HT-29 (cell line): ENCODE measurements around the gene ROCK2. TPM values are rescaled to one million over a fixed set of nuclear protein-coding genes. Genes with fewer than 3 reads are reported as not detected.

Source experiments
- DNase-seq: peaks from one replicate; pipeline ENCODE4 v3.0.0-alpha.2; 2015; ENCODE audit warnings: low spot score
- total RNA-seq: library from RNA; depleted of rRNA; stranded (reverse); fragments of >200 nt; shearing (Covaris generic); gene quantifications from 2 replicates; pipeline ENCODE4 v1.2.3, GENCODE V29; 2014

ROCK2 gene
- total RNA-seq, 1 experiment from 2014 or later = 39.4 TPM

DNA sequence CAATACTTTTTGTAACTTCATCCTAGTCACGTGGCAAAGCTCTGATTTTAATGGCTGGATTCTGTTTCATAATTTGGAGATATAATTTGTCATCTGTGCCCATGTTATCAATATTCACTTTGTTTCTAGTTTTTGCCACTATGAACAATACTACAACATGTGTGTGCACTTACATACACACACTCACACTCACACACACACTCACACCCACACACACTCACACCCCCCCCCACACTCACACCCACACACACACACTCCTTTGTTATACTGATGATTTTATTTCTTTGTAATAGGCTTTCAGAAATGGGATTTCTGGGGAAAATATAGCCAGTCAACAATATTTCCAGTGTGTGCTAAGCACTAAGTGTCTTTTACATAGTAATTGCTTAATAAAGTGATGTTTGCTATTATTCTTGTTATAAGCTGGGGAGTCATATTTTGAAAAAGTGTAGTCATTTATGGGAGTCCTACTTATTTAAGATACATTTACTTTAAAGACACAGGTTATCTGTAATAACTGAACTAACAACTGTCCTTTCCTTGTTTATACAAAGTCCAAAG is 22.8 kb upstream of the ROCK2 start:
- no peak for DNase-seq

DNA sequence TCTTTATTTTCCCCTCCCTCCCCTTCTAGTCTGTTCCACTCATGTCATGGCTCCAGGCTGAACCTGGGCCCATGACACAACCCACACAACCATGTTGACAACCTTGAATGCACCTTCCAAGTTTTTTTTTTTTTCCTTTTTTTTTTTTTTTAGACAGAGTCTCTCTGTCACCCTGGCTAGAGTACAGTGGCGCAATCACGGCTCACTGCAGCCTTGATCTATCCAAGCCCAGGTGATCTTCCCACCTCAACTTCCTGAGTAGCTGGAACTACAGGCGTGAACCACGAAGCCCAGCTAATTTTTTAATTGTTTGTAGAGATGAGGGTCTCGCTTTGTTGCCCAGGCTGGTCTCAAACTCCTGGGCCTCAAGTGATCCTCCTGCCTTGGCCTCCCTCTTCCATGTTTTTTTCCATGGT is 21.9 kb upstream of the ROCK2 start:
- no peak for DNase-seq

DNA sequence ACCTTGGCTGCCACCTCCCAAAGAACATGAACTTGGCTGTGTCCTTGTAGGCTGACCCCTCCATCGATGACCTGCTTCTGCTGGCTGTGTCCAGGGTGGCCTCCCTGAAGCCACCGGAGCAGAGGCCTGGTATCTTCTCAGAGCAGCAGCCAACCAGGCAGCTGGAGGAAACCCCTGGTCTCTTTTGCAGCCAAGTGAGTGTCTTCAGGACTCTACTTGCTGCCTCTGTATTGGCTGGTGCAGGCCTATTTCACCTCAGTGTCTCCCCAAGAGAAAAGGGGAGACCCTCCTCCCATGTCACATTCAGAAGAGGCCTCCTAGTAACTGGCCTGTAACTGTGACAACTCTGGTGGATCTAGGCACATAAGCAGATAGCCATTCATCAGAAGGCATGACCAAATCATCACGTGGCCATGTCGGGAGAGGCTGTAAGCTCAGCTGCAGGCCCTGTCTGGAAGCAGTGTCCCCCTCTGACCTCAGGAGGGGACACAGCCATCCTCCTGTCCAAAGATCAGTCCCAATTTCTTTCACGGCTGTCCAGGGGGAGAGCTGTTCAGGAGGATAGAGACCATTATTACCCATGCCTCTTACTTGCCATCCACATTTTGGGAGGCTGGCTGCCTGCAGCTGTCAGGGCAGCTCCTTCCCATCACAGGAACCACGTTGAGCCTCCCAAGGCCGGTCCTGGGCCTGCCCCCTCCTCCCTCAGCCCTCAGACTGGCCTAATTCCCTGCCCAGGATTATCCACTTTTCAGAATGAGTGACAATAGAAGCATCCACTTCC is 20.9 kb upstream of the ROCK2 start:
- DNase-seq = no peak

DNA sequence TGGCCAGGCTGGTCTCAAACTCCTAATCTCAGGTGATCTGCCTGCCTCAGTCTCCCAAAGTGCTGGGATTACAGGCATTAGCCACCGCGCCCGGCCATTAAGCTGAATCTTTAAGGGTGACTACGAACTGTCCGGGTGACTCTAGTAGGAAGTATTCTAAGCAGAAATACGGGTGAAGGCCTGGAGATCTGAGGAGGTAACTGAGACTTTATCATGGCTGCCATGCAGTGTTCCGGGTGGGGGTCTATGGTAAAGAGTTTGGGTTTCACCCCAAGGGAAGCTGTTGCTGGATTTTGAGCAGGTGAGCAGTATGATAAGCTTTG is 20.1 kb upstream of the ROCK2 start:
- DNase-seq = no peak

DNA sequence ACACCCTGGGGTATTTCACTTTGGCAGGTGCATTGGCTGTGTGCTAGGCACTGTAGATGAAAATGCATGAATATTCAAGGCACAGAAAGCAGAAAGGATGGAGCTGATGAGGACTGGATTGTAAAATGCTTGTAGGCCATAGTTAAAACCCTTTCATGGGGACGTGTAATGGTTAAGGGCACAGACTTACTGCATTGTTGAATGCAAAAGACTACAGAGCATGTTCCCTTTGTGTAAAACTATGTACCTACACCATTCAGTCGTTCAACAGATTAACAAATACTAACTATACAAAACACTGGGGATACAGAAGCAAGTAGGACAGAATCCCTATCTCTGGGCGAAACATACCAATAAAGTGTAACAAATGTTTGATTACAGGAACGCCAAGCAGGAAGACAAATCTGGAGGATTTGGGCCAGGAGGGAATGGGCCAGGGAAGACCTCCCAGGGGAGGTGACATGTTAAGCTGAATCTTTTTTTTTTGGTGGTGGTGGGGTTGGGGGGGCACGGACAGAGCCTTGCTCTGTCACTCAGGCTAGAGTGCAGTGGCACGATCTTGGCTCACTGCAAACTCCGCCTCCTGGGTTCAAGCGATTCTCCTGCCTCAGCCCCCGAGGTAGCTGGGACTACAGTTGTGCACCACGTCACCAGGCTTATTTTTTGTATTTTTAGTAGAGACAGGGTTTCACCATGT is 19.6 kb upstream of the ROCK2 start:
- no peak for DNase-seq

DNA sequence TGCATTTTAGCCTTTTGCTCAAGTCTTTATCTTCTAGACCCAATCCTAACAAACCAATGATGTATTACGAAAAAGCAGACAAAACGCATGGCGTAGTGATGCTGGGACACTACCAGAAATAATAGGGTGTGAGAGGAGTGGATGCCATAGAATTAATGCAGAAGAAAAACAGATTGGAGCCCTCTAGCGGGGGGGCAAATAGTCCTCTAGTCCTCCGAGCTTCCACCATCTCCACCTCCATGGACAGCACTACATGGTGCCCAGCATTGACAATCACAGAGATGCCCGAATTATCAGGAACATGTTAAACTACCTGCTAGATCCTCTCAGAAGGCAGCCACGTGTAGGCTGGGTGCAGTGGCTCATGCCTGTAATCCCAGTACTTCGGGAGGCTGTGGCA is 15.4 kb upstream of the ROCK2 start:
- DNase-seq = peak; percentile 1

DNA sequence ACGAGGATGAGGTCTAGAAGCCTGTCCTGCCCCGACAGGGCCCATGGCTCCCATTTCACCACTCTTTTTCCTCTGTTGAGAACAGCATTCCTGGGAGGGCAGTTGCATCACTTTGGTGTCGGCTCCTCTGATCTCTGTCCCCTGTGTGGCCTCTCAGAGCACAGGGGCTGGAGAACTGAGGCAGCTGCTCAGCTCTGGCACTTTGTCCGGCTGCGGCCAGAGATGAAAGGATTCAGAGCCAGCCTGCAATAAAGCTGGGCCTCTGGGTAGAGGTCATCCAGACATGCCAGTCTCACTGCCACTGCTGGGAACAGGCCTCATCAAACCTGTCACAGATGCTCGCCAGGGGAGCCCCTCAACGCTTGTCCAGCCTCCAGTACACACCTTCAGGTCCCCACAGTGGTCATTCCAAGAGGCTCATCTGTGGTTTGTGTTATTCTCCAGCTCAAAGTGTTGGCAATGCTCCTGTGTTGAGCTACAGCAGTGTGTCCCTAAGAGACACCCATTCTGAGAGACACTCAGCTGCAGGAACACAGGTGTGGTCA is 13.1 kb upstream of the ROCK2 start:
- DNase-seq = peak; percentile 71

DNA sequence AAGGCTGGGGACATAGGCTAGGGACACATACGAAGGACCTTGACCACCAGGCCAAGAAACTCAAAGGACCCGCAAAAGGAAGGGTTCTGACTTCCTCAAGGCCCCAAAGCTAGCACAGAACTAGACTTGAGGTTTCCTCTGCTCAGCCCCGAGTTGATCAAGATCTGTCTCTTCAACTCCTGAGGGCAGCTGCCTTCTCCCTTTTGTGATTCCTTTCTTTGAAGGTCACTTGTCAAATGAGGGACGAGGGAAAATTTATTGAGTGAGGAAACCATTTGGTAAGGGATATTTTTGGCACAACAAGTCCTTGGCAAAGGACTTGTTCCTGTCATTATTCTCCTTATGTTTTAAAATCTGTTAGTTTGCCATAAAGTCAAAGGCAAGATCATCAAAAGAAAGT is 12.3 kb upstream of the ROCK2 start:
- DNase-seq = peak; percentile 13

DNA sequence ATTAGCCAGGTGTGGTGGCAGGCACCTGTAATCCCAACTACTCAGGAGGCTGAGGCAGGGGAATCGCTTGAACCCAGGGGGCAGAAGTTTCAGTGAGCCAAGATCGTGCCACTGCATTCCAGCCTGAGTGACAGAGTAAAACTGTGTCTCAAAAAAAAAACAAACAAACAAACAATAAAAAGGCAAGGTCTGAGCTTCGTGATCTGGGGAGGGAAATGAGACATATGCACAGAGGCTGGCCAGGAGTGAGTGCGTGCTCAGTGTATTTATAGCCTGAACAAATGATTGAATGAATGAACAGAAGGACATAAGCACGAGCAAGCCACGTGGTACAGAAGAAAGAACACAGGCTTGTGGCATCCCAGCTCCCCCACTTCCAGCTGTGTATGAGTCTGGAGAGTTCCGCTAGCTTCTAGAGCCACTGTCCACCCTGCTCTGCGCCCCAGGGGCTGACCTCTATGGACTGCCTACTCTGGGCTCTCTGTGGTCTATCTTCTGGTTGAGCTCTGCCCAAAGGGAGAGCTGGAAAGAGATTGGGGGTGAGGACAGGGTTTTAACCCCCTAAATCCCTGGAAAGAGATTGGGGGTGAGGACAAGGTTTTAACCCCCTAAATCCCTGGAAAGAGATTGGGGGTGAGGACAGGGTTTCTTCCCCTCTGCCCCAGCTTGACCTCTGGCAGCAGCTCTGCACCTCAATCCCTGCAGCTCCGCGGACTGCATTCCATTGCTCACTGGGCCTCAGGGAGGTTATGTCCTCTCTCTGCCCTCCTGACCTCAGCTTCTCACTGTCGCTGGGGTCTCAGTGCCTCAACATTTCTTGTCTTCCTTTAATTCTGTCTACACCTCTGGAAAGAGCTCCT is 11.0 kb upstream of the ROCK2 start:
- no peak for DNase-seq

DNA sequence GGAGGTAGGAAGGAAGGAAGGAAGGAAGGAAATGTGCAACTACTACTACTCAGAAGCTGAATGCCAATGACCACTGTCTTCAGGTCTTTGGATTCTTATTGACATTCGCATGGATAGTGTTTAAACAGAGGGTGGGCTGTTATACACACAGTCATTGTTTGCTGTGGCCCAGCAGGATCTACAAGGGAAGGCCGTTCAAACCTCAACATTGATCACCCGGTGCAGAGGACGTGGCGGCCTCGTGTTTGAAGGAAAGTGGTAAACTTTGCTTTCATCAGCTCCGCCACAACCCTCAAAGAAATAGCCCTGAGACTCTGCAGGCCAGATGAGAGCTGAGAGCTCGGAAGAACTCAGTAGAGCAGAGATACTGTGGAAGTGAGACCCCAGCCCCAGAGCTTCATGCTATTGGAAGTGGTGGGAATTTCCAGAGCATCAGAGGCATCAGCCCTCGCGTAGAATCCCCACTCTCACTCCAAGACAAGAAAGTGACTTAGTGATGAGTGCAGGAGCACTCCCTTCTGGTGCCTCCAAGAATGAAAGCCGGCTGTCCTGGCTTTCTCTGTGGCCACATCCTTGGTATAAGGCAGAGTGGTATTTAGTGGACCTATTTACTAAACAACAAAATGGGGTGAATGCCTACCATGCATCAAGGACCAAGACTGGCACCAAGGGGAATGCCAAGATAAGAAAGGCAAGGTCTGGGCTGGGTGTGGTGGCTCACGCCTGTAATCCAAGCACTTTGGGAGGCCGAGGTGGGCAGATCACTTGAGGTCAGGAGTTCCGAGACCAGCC is 10.1 kb upstream of the ROCK2 start:
- peak; percentile 86 for DNase-seq

DNA sequence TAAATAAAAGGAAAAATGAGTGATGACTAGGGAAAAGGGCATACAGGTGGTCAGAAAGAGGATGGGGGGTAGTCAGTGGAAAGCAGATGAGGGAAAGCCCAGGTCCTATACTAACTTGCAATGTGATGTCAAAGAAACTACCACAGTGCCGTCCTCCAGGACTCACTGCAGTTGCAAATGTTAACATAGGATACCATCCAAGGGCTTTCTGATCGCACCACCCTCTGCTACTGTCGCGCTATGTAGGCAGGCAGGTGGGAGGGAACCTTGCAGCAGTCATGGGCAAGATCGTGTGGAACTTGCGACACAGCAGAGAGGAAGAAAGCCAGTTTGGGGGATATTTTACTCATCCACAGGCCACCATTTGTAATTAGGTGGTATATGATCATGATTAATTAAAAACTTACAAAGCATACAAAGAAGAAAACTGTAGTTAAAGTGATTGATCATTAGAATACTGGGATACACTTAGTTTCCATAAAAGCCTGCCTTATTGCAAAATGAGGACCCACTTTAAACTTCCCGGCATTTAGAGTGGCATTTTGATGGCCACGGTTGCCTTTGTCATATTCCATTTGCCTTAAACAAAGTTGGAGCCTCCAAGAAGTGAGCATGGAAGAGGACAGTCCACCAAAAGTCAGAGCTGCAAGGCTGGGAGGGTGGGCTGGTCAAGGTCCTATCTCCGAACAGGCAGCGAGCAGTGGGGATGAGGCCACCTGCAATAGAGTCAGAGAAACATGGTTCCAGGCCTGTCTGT is 8.5 kb upstream of the ROCK2 start:
- peak; percentile 45 for DNase-seq

DNA sequence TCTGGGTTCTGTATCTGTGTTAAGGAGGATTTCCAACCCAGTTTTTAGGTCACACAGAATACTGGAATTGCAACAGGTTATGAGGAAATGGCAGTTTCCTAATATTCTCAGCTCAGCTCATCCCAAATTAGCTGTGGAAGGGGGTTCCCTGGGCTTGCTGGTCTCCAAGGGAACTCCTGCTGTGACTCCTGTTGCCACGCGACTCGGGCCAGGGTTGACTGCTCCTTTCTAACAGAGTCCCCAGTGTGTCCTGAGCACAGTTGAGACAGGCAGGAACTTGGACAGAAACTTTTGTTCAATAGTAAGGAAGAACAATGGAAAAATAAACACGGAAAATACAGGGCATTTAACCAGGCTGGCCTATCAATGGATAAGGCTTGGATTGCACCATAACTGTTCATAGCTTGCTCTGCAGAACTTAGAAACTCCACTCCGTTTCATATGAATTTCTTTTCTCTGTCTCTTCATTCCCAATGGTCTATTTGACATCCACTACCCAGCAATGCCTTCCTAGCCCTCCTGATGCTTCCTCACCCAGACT is 3.8 kb upstream of the ROCK2 start:
- DNase-seq = no peak

DNA sequence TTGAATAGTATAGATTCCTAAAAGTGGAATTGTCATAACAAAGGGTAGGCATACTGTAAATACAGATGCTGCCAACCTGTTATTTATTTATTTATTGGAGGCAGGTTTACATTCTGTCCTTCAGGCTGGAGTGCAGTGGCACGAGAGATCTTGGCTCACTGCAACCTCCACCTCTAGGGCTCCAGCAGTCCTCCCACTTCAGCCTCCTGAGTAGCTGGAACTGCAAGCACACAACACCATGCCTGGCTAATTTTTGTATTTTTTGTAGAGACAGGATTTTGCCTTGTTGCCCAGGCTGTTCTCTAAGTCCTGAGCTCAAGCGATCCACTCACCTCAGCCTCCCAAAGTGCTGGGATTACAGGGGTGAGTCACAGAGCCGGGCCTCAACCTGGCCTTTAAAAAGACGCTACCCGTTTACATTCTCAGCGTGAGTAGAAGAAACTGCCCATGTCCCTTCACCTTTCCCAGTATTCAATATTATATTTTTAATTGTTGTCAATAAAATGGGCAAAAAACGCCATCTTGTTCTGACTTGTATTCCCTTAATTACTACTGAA is 3.0 kb upstream of the ROCK2 start:
- no peak for DNase-seq

DNA sequence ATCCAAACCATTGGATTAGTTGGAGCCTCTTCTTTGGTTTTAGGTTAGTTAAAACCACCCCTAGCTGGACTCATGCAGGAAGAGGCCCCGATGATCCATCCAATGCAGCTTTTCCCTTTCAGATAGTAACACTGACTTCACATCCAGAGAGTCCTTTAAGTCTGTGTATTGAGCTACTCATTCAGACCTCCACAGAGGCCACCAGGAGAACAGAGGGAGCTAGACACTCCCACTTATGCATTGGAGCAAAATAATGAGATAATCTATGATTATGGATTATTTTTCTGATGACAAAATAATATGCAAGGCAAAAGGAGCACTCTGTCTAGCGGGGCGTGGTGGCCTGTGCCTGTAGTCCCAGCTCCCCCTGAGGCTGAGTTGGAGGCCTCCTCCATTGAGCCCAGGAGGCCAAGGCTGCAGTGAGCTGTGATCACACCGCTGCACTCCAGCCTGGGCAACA is 1.6 kb upstream of the ROCK2 start:
- no peak for DNase-seq

DNA sequence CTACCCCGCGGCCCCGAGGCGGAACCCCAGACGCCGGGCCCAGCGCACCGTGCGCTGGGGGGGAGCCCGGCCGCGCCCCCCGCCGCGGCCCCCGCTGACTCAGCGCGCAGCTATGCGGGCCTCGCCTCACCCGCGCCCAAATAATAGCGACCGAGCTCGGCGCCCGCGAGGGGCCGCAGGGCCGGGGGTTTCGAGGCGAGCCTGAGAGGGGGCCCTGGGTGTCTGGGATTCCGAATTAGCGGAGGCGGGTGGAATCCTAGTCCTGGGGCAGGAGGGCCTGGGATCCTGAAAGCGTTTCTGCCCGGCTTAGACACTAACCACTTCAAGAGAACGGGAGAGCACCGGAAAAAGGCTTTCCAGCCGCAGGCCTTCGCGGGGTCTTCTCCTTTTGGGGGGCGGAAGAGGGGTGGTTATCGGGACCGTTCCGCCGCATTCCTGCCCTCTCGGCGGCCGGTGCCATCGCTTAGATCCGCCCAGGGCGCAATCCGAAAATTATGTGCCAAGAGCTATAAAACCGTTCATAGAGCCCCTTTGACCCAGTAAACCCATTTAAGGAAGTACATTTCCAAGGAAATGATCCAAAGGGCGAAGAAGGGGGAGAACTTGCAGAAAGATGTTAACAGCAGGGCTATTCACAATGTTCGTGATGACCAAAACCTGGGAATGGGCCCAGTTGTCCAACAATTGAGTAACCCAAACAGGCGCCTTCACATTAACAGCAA is 681 bp upstream of the ROCK2 start:
- peak; percentile 93 for DNase-seq

DNA sequence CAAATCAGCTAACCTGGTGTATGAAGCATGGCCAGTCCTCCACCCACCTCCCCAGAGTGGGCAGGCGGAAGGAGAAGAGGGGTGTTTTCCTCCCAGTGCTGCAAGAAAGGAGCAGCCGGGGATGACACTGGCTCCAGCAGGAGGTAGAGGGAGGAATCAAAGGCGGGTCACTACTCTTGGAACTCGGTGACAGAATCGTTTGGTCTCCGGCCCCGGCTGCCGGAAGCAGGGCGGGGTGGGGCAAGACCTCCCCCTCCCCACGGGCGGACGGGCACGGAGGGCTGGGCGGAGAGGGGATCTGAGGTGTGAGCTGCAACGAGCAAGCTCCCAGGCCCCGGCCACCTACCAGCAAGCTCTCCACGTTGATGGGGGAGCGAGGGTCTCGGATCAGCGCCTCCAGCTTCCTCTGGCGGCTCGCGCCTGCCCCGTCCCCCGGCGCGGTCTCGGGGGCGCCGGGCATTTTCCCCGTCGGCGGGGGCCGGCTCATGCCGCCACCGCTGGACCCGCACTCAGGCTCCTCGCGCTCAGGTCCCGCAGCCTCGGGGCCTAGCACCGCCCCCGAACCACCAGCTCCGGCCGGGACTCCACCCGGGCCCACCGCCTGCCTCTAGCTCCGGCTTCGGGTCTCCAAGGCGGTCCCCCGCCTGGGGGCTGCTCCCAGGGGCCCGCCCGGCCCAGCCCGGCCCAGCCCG is 640 bp downstream of the ROCK2 start:
- DNase-seq = peak; percentile 71

DNA sequence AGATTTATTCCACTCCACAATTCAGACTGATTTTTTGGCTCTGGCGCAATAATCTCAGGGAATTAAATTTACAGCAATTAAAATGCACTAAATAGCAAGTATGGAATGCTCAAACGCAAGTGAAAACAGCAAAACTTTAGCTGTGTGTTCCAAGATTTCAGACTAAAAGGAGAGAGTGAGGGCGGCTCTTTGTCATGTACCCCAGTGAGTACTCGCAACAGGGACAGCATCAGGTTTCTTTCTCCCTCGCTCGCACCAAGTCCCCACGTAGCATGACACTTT is 1.1 kb downstream of the ROCK2 start:
- DNase-seq = no peak

DNA sequence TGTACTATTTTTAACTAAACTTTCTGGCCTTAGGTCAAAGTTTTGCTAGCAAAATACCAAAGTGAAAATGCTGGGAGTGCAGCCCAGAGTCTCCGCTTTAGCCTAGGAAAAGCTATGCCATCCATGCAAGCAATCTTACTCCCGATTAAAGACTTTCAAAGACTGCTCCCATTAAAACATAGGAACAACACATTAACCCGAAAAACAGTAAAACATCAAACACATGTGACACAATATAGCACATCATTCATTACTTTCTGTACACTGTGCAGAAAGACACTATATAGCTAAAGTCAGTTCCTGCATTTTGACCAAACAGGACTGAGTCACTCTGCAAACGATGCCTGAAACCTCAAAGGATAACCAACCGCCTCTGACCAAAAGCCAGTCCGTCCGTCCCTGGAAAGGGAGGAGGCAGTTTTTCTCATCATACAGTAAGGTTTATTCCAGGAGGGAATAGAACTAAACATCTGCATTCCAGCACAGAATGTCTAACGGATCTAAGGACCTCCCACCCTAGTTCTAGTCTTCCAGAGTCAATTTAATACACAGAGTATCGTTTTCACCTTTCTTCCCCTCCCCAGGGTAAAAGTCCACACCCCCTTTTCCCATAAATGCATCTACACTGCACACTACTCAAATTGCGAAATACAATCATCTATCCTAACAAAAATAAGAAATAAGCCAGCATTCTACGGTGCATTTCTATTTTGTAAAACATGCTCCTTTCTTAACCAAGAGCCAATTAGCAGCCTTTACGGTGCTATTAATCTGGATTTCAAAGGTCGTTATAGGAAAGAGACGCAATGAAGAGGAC is 1.7 kb downstream of the ROCK2 start:
- DNase-seq = peak; percentile 88
